H1 (cell line): ENCODE results near the gene ETV7. TPM values are rescaled to one million over a fixed set of nuclear protein-coding genes. Genes with fewer than 3 reads are reported as not detected.

Experiments
- CTCF ChIA-PET: fragments of 300-600 bp; sonication (Branson Sonifier 250); formaldehyde crosslinking; loops from one replicate; lab custom pipeline; 2021; ENCODE audit not compliant: partially characterized antibody; lab: Charles Lee
- POLR2A ChIA-PET: fragments of 300-600 bp; sonication (Branson Sonifier 250); formaldehyde crosslinking; loops from one replicate; lab custom pipeline; 2021; ENCODE audit warnings: inconsistent platforms; ENCODE audit not compliant: partially characterized antibody; lab: Charles Lee
- DNase-seq, 2 experiments: peaks; one replicate each; pipeline versions ENCODE4 v3.0.0 to v3.0.0-alpha.2; 2010 to 2022; ENCODE audit warnings: low spot score in 2 of 2, low read depth in 1 of 2, mixed read lengths in 1 of 2
- FAIRE-seq: peaks from 2 replicates; lab custom pipeline; 2011; peaks lifted over from hg19 to GRCh38; lab: Jason Lieb, UNC
- H2AFZ ChIP-seq: 2 replicates; pipeline ENCODE4 v1.8.1; 2012; ENCODE audit warnings: low read length, inconsistent platforms
- H2AK5ac ChIP-seq: 2 replicates; pipeline ENCODE4 v1.6.1; 2013; ENCODE audit warnings: low read depth, low read length
- H2BK120ac ChIP-seq: replicated peaks from 2 replicates; pipeline ENCODE3; 2013; ENCODE audit warnings: low read depth, low read length, inconsistent platforms
- H2BK12ac ChIP-seq: 2 replicates; pipeline ENCODE4 v1.6.1; 2013; ENCODE audit warnings: low read depth, low read length
- H2BK15ac ChIP-seq: 2 replicates; pipeline ENCODE4 v1.6.1; 2013; ENCODE audit warnings: low read length
- H2BK20ac ChIP-seq: 2 replicates; pipeline ENCODE4 v1.6.1; 2013; ENCODE audit warnings: low read length
- H2BK5ac ChIP-seq: 2 replicates; pipeline ENCODE4 v1.6.1; 2013; ENCODE audit warnings: low read depth, low read length
- H3K14ac ChIP-seq: 2 replicates; pipeline ENCODE4 v1.6.1; 2013; ENCODE audit warnings: inconsistent platforms; ENCODE audit not compliant: insufficient read length
- H3K18ac ChIP-seq: 2 replicates; pipeline ENCODE4 v1.6.1; 2013; ENCODE audit warnings: low read length; ENCODE audit errors: extremely low read depth
- H3K23ac ChIP-seq: 2 replicates; pipeline ENCODE4 v1.6.1; 2013; ENCODE audit warnings: inconsistent platforms; ENCODE audit not compliant: insufficient read length
- H3K23me2 ChIP-seq: 2 replicates; pipeline ENCODE4 v1.6.1; 2013; ENCODE audit warnings: low read depth, low read length
- H3K27ac ChIP-seq: 2 replicates; pipeline ENCODE4 v1.6.1; 2011; ENCODE audit warnings: low read depth, low read length, inconsistent platforms
- H3K27me3 ChIP-seq, 4 experiments: replicated peaks in 1 of 4; 1 replicate in 1 of 4; 2 replicates in 3 of 4; pipeline versions ENCODE4 v1.6.1 to v1.8.1; 2011 to 2013; ENCODE audit warnings: low read length in 3 of 4, mild to moderate bottlenecking in 3 of 4, inconsistent platforms in 2 of 4, mixed read lengths in 2 of 4, moderate library complexity in 1 of 4; ENCODE audit not compliant: control insufficient read depth in 3 of 4, insufficient read depth in 3 of 4; ENCODE audit errors: extremely low read depth in 1 of 4
- H3K36me3 ChIP-seq, 4 experiments: 2 replicates each; pipeline versions ENCODE4 v1.6.1 to v1.8.1; 2011 to 2013; ENCODE audit warnings: mild to moderate bottlenecking in 4 of 4, low read length in 3 of 4, moderate library complexity in 2 of 4, control low read depth in 1 of 4, inconsistent platforms in 1 of 4; ENCODE audit not compliant: insufficient read depth in 4 of 4, control insufficient read depth in 2 of 4
- H3K4ac ChIP-seq: replicated peaks from 2 replicates; pipeline ENCODE3; 2013; ENCODE audit warnings: low read length, low read depth, mixed read lengths, inconsistent platforms; ENCODE audit not compliant: insufficient read length
- H3K4me1 ChIP-seq, 4 experiments: replicated peaks in 1 of 4; 1 replicate in 1 of 4; 2 replicates in 3 of 4; pipeline versions ENCODE4 v1.6.1 to v1.8.1; 2011 to 2013; ENCODE audit warnings: low read length in 3 of 4, inconsistent platforms in 2 of 4, mixed read lengths in 1 of 4; ENCODE audit not compliant: insufficient read depth in 4 of 4, control insufficient read depth in 3 of 4
- H3K4me2 ChIP-seq, 2 experiments: 2 replicates each; pipeline versions ENCODE4 v1.6.1 to v1.8.1; 2011 to 2013; ENCODE audit warnings: low read depth in 2 of 2, low read length in 2 of 2, control low read depth in 1 of 2, inconsistent platforms in 1 of 2, mild to moderate bottlenecking in 1 of 2; ENCODE audit not compliant: insufficient read depth in 1 of 2
- H3K4me3 ChIP-seq, 4 experiments: fragments of 200-600, 300-600 bp in 1 of 4; sonication (generic), shearing (Covaris generic), sonication (Bioruptor Twin) in 1 of 4; 2 replicates each; pipeline versions ENCODE4 v1.5.1 to v1.8.1; 2011 to 2016; ENCODE audit warnings: low read length in 4 of 4, low read depth in 3 of 4, control low read depth in 2 of 4, inconsistent platforms in 2 of 4, mild to moderate bottlenecking in 2 of 4, mixed read lengths in 1 of 4, moderate library complexity in 1 of 4; ENCODE audit not compliant: insufficient read depth in 2 of 4; ENCODE audit errors: extremely low read depth in 1 of 4
- H3K56ac ChIP-seq: replicated peaks from 2 replicates; pipeline ENCODE3; 2013; ENCODE audit warnings: low read depth, mild to moderate bottlenecking, mixed read lengths, low read length, inconsistent platforms; ENCODE audit not compliant: insufficient read length
- H3K79me1 ChIP-seq: 2 replicates; pipeline ENCODE4 v1.6.1; 2013; ENCODE audit warnings: low read depth, low read length, control low read depth
- H3K79me2 ChIP-seq, 2 experiments: 2 replicates each; pipeline versions ENCODE4 v1.6.1 to v1.8.1; 2012 to 2013; ENCODE audit warnings: low read length in 2 of 2, mild to moderate bottlenecking in 2 of 2, inconsistent platforms in 1 of 2; ENCODE audit not compliant: insufficient read depth in 2 of 2, control insufficient read depth in 1 of 2
- H3K9ac ChIP-seq, 4 experiments: replicated peaks in 1 of 4; 1 replicate in 1 of 4; 2 replicates in 3 of 4; pipeline versions ENCODE4 v1.6.1 to v1.8.1; 2011 to 2013; ENCODE audit warnings: low read depth in 3 of 4, low read length in 3 of 4, control low read depth in 2 of 4, mild to moderate bottlenecking in 2 of 4, moderate library complexity in 2 of 4, inconsistent platforms in 1 of 4; ENCODE audit errors: extremely low read depth in 1 of 4
- H3K9me3 ChIP-seq, 2 experiments: 2 replicates each; pipeline versions ENCODE4 v1.6.1 to v1.8.1; 2012 to 2013; ENCODE audit warnings: mild to moderate bottlenecking in 2 of 2, moderate library complexity in 2 of 2, control low read depth in 1 of 2, inconsistent platforms in 1 of 2, low read depth in 1 of 2, low read length in 1 of 2, mixed read lengths in 1 of 2; ENCODE audit not compliant: insufficient read depth in 2 of 2
- H4K20me1 ChIP-seq, 2 experiments: replicated peaks in 1 of 2; 2 replicates each; pipeline versions ENCODE3 to v1.8.1; 2011 to 2013; ENCODE audit warnings: inconsistent platforms in 2 of 2, low read length in 2 of 2, mild to moderate bottlenecking in 1 of 2; ENCODE audit not compliant: insufficient read depth in 2 of 2, control insufficient read depth in 1 of 2
- H4K5ac ChIP-seq: 2 replicates; pipeline ENCODE4 v1.6.1; 2013; ENCODE audit warnings: low read length, low read depth, mixed read lengths, inconsistent platforms; ENCODE audit not compliant: insufficient read length
- H4K8ac ChIP-seq: 2 replicates; pipeline ENCODE4 v1.8.0; 2013; ENCODE audit warnings: mild to moderate bottlenecking, moderate library complexity, low read length, inconsistent platforms; ENCODE audit not compliant: insufficient read depth; ENCODE audit errors: extremely low read depth
- H4K91ac ChIP-seq: replicated peaks from 2 replicates; pipeline ENCODE3; 2013; ENCODE audit warnings: low read length, mixed read lengths, inconsistent platforms; ENCODE audit not compliant: insufficient read length
- PHF8 ChIP-seq: fragments of 200-600 bp; sonication (generic); conservative IDR thresholded peaks from 2 replicates; pipeline ENCODE4 v1.7.1; 2012; ENCODE audit warnings: low read depth, mild to moderate bottlenecking, inconsistent platforms, low read length, moderate library complexity
- RNF2 ChIP-seq: fragments of 200-900, 300-1000 bp; sonication (generic); IDR thresholded peaks from 2 replicates; pipeline ENCODE4 v1.7.1; 2016; ENCODE audit warnings: borderline replicate concordance, low read depth, mild to moderate bottlenecking, antibody characterized with exemption, low read length; ENCODE audit not compliant: poor library complexity, severe bottlenecking; ENCODE audit errors: missing control alignments
- RXRA ChIP-seq: IDR thresholded peaks from 2 replicates; pipeline ENCODE4 v1.6.1; 2011; ENCODE audit warnings: low read depth, mild to moderate bottlenecking, low read length, moderate library complexity; ENCODE audit not compliant: insufficient read depth
- SAP30 ChIP-seq: fragments of 300-600 bp; sonication (generic); IDR thresholded peaks from 2 replicates; pipeline ENCODE4 v1.7.1; 2012; ENCODE audit warnings: low read length, moderate library complexity, mild to moderate bottlenecking, inconsistent platforms; ENCODE audit not compliant: insufficient read depth, insufficient replicate concordance
- TBP ChIP-seq: IDR thresholded peaks from 2 replicates; pipeline ENCODE4 v1.6.1; 2011; ENCODE audit warnings: low read depth, low read length, improper control_type of control experiment
- WGBS, 2 experiments: shearing (Covaris generic) in 1 of 2; methylation state at CpG; one replicate each; pipeline versions ENCODE4 v1.1.6 to v1.1.7; 2013 to 2015; ENCODE audit warnings: low lambda C conversion rate in 2 of 2, mixed read lengths in 2 of 2, inconsistent platforms in 1 of 2, low coverage in 1 of 2, missing lambda C conversion rate in 1 of 2; ENCODE audit not compliant: insufficient replicate concordance in 2 of 2, insufficient coverage in 1 of 2, insufficient read length in 1 of 2; ENCODE audit errors: extremely low coverage in 1 of 2, missing lambda C conversion rate in 1 of 2; 5-methylcytosine and 5-hydroxymethylcytosine counted together
- polyA plus RNA-seq, 7 experiments: library from polyadenylated mRNA; depleted of rRNA in 3 of 7; stranded (reverse) in 5 of 7; unstranded in 2 of 7; fragments of >200 nt in 5 of 7; fragments of 200-250 nt in 2 of 7; gene quantifications; 1 replicate in 5 of 7; 2 replicates in 1 of 7; 4 replicates in 1 of 7; pipeline versions ENCODE4 v1.2.1 to v1.2.3, GENCODE V29; 2011 to 2013; ENCODE audit warnings: missing spikeins in 2 of 7, mixed read lengths in 2 of 7
- total RNA-seq: library from RNA; stranded (reverse); fragmentation: NEBNext Ultra II Directional; extraction: Animal tissue kit (Norgen Biotek cat#: 25700); gene quantifications from 2 replicates; pipeline ENCODE4 v1.2.1, GENCODE V29; 2021

Gene ETV7
- total and polyA plus RNA-seq, 2 of the 8 experiments (the other 6 are each of a cell fraction or from before 2014, with no cell fraction given): 0.54 to 2.4 TPM

GRCh38 chr6:36326356-36326995 lies 61.0 kb downstream of the ETV7 start:
- H2BK20ac ChIP-seq: no peak overlapping the region
- peaks cover 0 to 16% (median 5%) of the 10 kb centered on the region in 4 experiments; a peak in 5 of 7 replicates for H3K4me1 ChIP-seq
- H4K8ac ChIP-seq: no peak overlapping the region; the same call in 1 of the 2 replicates
- no peaks in the 10 kb centered on the region for H3K36me3 ChIP-seq
- no peak for FAIRE-seq
- H2BK15ac ChIP-seq: 0 out of 2 replicates have a peak overlapping the region, but pooled peaks have one; percentile 18
- H3K79me2 ChIP-seq: no peaks in the 10 kb centered on the region
- H4K5ac ChIP-seq: no peak overlapping the region
- H3K4me3 ChIP-seq: no peak overlapping the region
- DNase-seq: no peak
- H4K91ac ChIP-seq: no peak overlapping the region
- no peak overlapping the region for H2AK5ac ChIP-seq
- POLR2A ChIA-PET: interaction anchor here (0.9 kb wide), 1 partner anchor 25 kb away, joined by 3 read pairs; no protein-coding TSS in a partner anchor
- no peak overlapping the region for H3K9ac ChIP-seq
- WGBS, 2 experiments: 83% methylated on average over 7 of the region's 7 CpGs; no CpG with 5 or more reads in 1 of the 2 experiments
- H2BK120ac ChIP-seq: no peak overlapping the region
- H3K18ac ChIP-seq: no peak overlapping the region; the same call in 1 of the 2 replicates
- no peak overlapping the region for H3K4ac ChIP-seq
- no peaks in the 10 kb centered on the region for H3K9me3 ChIP-seq
- no peaks in the 10 kb centered on the region for H3K79me1 ChIP-seq
- H3K27me3 ChIP-seq: no peaks in the 10 kb centered on the region; a peak in 1 of 7 replicates
- no peaks in the 10 kb centered on the region for H3K23me2 ChIP-seq
- H3K14ac ChIP-seq: no peak overlapping the region
- no peak overlapping the region for H3K27ac ChIP-seq
- no peak overlapping the region for H2BK12ac ChIP-seq
- CTCF ChIA-PET: interaction anchor here (0.9 to 4.2 kb wide), 6 partner anchors 14 to 241 kb away, joined by 3 to 14 read pairs (median 4); no protein-coding TSS in a partner anchor
- H3K4me2 ChIP-seq: no peak overlapping the region
- no peak overlapping the region for H3K56ac ChIP-seq
- no peak for TF ChIP-seq TBP
- TF ChIP-seq PHF8: no peak
- TF ChIP-seq RNF2: no peak
- TF ChIP-seq SAP30: no peak
- TF ChIP-seq RXRA: no peak
- no peak overlapping the region for H3K23ac ChIP-seq
- no peak overlapping the region for H2AFZ ChIP-seq
- H4K20me1 ChIP-seq: peaks cover 0 to 2% of the 10 kb centered on the region in 2 experiments
- H2BK5ac ChIP-seq: no peak overlapping the region
